H9 (cell line): ENCODE measurements around the gene FRY. TPM values are rescaled to one million over a fixed set of nuclear protein-coding genes. Genes with fewer than 3 reads are reported as not detected.

ENCODE experiments used
- DNase-seq: peaks from one replicate; pipeline ENCODE4 v3.0.0-alpha.2; 2017
- H2AFZ ChIP-seq: one replicate; pipeline ENCODE4 v1.6.1; 2013; ENCODE audit warnings: mild to moderate bottlenecking, low read length, control low read depth, moderate library complexity
- H2AK5ac ChIP-seq: 2 replicates; pipeline ENCODE4 v1.6.1; 2013; ENCODE audit warnings: low read length, control low read depth, mixed read lengths; ENCODE audit not compliant: insufficient read length
- H2BK120ac ChIP-seq: one replicate; pipeline ENCODE4 v1.6.1; 2013; ENCODE audit warnings: low read depth, mild to moderate bottlenecking, low read length, control low read depth, inconsistent platforms; ENCODE audit not compliant: poor library complexity, severe bottlenecking
- H2BK12ac ChIP-seq: 2 replicates; pipeline ENCODE4 v1.6.1; 2013; ENCODE audit warnings: low read length, control low read depth, mixed read lengths, low read depth; ENCODE audit not compliant: insufficient read length
- H2BK15ac ChIP-seq: 2 replicates; pipeline ENCODE4 v1.6.1; 2013; ENCODE audit warnings: low read depth, low read length, control low read depth
- H2BK20ac ChIP-seq: one replicate; pipeline ENCODE4 v1.6.1; 2013; ENCODE audit warnings: low read depth, mild to moderate bottlenecking, low read length, control low read depth, inconsistent platforms; ENCODE audit not compliant: poor library complexity, severe bottlenecking
- H2BK5ac ChIP-seq: 2 replicates; pipeline ENCODE4 v1.6.1; 2013; ENCODE audit warnings: low read length, control low read depth, mixed read lengths; ENCODE audit not compliant: insufficient read length
- H3K14ac ChIP-seq: 2 replicates; pipeline ENCODE4 v1.6.1; 2013; ENCODE audit warnings: low read length, control low read depth; ENCODE audit not compliant: insufficient read depth
- H3K18ac ChIP-seq: 2 replicates; pipeline ENCODE4 v1.6.1; 2013; ENCODE audit warnings: low read depth, mild to moderate bottlenecking, mixed read lengths, low read length, control low read depth; ENCODE audit not compliant: insufficient read length
- H3K23ac ChIP-seq: 2 replicates; pipeline ENCODE4 v1.6.1; 2013; ENCODE audit warnings: low read length, control low read depth, mixed read lengths, low read depth; ENCODE audit not compliant: insufficient read length
- H3K23me2 ChIP-seq: 2 replicates; pipeline ENCODE4 v1.6.1; 2013; ENCODE audit warnings: low read depth, mild to moderate bottlenecking, mixed read lengths, low read length, control low read depth; ENCODE audit not compliant: insufficient read length, poor library complexity, severe bottlenecking
- H3K27ac ChIP-seq: 2 replicates; pipeline ENCODE4 v1.5.1; 2013; ENCODE audit warnings: low read length, control low read depth, mixed read lengths, low read depth; ENCODE audit not compliant: insufficient read length
- H3K27me3 ChIP-seq: 2 replicates; pipeline ENCODE4 v1.6.1; 2013; ENCODE audit warnings: low read length, control low read depth, inconsistent platforms; ENCODE audit not compliant: insufficient read depth
- H3K4ac ChIP-seq: 2 replicates; pipeline ENCODE4 v1.6.1; 2013; ENCODE audit warnings: low read depth, mild to moderate bottlenecking, control low read depth, inconsistent platforms, low read length, moderate library complexity
- H3K4me1 ChIP-seq: 2 replicates; pipeline ENCODE4 v1.6.1; 2013; ENCODE audit warnings: low read length, control low read depth, inconsistent platforms; ENCODE audit not compliant: insufficient read depth
- H3K4me2 ChIP-seq: 2 replicates; pipeline ENCODE4 v1.6.1; 2013; ENCODE audit warnings: low read length, control low read depth, mixed read lengths; ENCODE audit not compliant: insufficient read length, insufficient read depth
- H3K56ac ChIP-seq: 2 replicates; pipeline ENCODE4 v1.6.1; 2013; ENCODE audit warnings: low read depth, mild to moderate bottlenecking, mixed read lengths, low read length, control low read depth; ENCODE audit not compliant: insufficient read length
- H3K79me1 ChIP-seq: 2 replicates; pipeline ENCODE4 v1.6.1; 2013; ENCODE audit warnings: low read depth, mild to moderate bottlenecking, moderate library complexity, low read length, control low read depth, inconsistent platforms; ENCODE audit not compliant: insufficient read depth, poor library complexity, severe bottlenecking
- H3K79me2 ChIP-seq: 2 replicates; pipeline ENCODE4 v1.6.1; 2013; ENCODE audit warnings: low read length, control low read depth, inconsistent platforms; ENCODE audit not compliant: insufficient read depth
- H3K9ac ChIP-seq: 2 replicates; pipeline ENCODE4 v1.6.1; 2013; ENCODE audit warnings: low read length, control low read depth, mixed read lengths; ENCODE audit not compliant: insufficient read length; ENCODE audit errors: extremely low read depth
- H3K9me3 ChIP-seq: one replicate; pipeline ENCODE4 v1.6.1; 2013; ENCODE audit warnings: low read depth, low read length, inconsistent platforms; ENCODE audit not compliant: control insufficient read depth
- H3T11ph ChIP-seq: one replicate; pipeline ENCODE4 v1.6.1; 2013; ENCODE audit warnings: mild to moderate bottlenecking, low read length, control low read depth, inconsistent platforms
- H4K20me1 ChIP-seq: one replicate; pipeline ENCODE4 v1.6.1; 2013; ENCODE audit not compliant: control insufficient read depth, insufficient read length, insufficient read depth
- H4K5ac ChIP-seq: 2 replicates; pipeline ENCODE4 v1.6.1; 2013; ENCODE audit warnings: low read depth, mild to moderate bottlenecking, mixed read lengths, low read length, control low read depth; ENCODE audit not compliant: insufficient read length
- H4K8ac ChIP-seq: replicated peaks from 2 replicates; pipeline ENCODE4 v1.6.1; 2013; ENCODE audit warnings: low read length, control low read depth, mixed read lengths, low read depth; ENCODE audit not compliant: insufficient read length
- H4K91ac ChIP-seq: 2 replicates; pipeline ENCODE4 v1.6.1; 2013; ENCODE audit warnings: low read depth, mild to moderate bottlenecking, moderate library complexity, mixed read lengths, low read length, control low read depth; ENCODE audit not compliant: insufficient read length
- H3K27ac Mint-ChIP-seq, 3 experiments: 2 replicates in 2 of 3; 3 replicates in 1 of 3; pipeline ENCODE4 v1.8.0; 2020 to 2021; ENCODE audit warnings: mixed read lengths in 3 of 3, mild to moderate bottlenecking in 1 of 3, moderate library complexity in 1 of 3
- H3K27me3 Mint-ChIP-seq: 2 replicates; pipeline ENCODE4 v1.8.0; 2021; ENCODE audit warnings: low read depth, mild to moderate bottlenecking, moderate library complexity, mixed read lengths
- H3K36me3 Mint-ChIP-seq, 3 experiments: 2 replicates in 2 of 3; 3 replicates in 1 of 3; pipeline ENCODE4 v1.8.0; 2020 to 2021; ENCODE audit warnings: low read depth in 3 of 3, mixed read lengths in 3 of 3; ENCODE audit not compliant: insufficient read depth in 1 of 3
- H3K4me1 Mint-ChIP-seq, 2 experiments: 2 replicates each; pipeline ENCODE4 v1.8.0; 2020; ENCODE audit warnings: mixed read lengths in 2 of 2
- H3K4me3 Mint-ChIP-seq, 2 experiments: 2 replicates in 1 of 2; 3 replicates in 1 of 2; pipeline ENCODE4 v1.8.0; 2020 to 2021; ENCODE audit warnings: mild to moderate bottlenecking in 2 of 2, mixed read lengths in 2 of 2, moderate library complexity in 1 of 2
- H3K9me3 Mint-ChIP-seq, 2 experiments: 2 replicates in 1 of 2; 3 replicates in 1 of 2; pipeline ENCODE4 v1.8.0; 2020; ENCODE audit warnings: mild to moderate bottlenecking in 2 of 2, mixed read lengths in 2 of 2, moderate library complexity in 1 of 2
- total RNA-seq: library from RNA; stranded (reverse); gene quantifications from 2 replicates; pipeline ENCODE4 v1.2.1, GENCODE V29; 2021
- TF ChIP-seq, protein P1 (sequence below): fragments of 200-600 bp; sonication (generic); conservative IDR thresholded peaks from 3 replicates; pipeline ENCODE4 v1.8.0; 2021; ENCODE audit warnings: antibody characterized with exemption, mild to moderate bottlenecking

FRY gene
- total RNA-seq, 1 experiment from 2014 or later: 5.2 TPM

- H3K23ac ChIP-seq: no peak overlapping the region
These were observed 95.2 kb downstream of the FRY start for GRCh38 chr13:32126756-32127155.

More at GRCh38 chr13:32126756-32127155, 95.2 kb downstream of the FRY start:
- Histone ChIP-seq H3K18ac (no peak overlapping the region), H3K56ac (no peak overlapping the region), H3K79me1 (no peaks in the 10 kb centered on the region), H2BK5ac (no peak overlapping the region), H3K14ac (no peak overlapping the region), H3K27me3 (no peaks in the 10 kb centered on the region), H3K79me2 (no peaks in the 10 kb centered on the region), H2AK5ac (no peak overlapping the region), H4K20me1 (no peaks in the 10 kb centered on the region), H2BK20ac (no peak overlapping the region), H4K91ac (no peak overlapping the region), H4K8ac (no peak overlapping the region), H2BK120ac (no peak overlapping the region), H3K23me2 (no peaks in the 10 kb centered on the region), H3K4me2 (no peak overlapping the region), H3K4ac (no peak overlapping the region), H3K9ac (no peak overlapping the region), H2AFZ (no peak overlapping the region), H3K27ac (no peak overlapping the region), H2BK12ac (no peak overlapping the region), H3K9me3 (no peaks in the 10 kb centered on the region), H3T11ph (no peak overlapping the region), H3K4me1 (no peaks in the 10 kb centered on the region), H2BK15ac (no peak overlapping the region), H4K5ac (no peak overlapping the region)
- Mint-ChIP-seq H3K4me1 (no peaks in the 10 kb centered on the region), H3K36me3 (peaks cover 13 to 17% (median 14%) of the 10 kb centered on the region in 3 experiments), H3K9me3 (peaks cover 14 to 15% of the 10 kb centered on the region in 2 experiments), H3K27me3 (no peaks in the 10 kb centered on the region), H3K27ac (no peak overlapping the region), H3K4me3 (no peak overlapping the region)
- TF ChIP-seq, protein P1, sequence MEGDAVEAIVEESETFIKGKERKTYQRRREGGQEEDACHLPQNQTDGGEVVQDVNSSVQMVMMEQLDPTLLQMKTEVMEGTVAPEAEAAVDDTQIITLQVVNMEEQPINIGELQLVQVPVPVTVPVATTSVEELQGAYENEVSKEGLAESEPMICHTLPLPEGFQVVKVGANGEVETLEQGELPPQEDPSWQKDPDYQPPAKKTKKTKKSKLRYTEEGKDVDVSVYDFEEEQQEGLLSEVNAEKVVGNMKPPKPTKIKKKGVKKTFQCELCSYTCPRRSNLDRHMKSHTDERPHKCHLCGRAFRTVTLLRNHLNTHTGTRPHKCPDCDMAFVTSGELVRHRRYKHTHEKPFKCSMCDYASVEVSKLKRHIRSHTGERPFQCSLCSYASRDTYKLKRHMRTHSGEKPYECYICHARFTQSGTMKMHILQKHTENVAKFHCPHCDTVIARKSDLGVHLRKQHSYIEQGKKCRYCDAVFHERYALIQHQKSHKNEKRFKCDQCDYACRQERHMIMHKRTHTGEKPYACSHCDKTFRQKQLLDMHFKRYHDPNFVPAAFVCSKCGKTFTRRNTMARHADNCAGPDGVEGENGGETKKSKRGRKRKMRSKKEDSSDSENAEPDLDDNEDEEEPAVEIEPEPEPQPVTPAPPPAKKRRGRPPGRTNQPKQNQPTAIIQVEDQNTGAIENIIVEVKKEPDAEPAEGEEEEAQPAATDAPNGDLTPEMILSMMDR: no peak
- no peak for DNase-seq
